ENCODE measurements around the gene ATP8B4.

Gene ATP8B4

GRCh38 chr15:50059883-50060282 lies 59.1 kb downstream of the ATP8B4 start:
- no peak overlapping the region for H2AFZ ChIP-seq (ENCODE audit: low read length)
- no peak overlapping the region for H3K4me2 ChIP-seq (ENCODE audit: low read length)
- H3K27me3 ChIP-seq (ENCODE audit: insufficient read depth, low read length) = no peaks in the 10 kb centered on the region

DNA sequence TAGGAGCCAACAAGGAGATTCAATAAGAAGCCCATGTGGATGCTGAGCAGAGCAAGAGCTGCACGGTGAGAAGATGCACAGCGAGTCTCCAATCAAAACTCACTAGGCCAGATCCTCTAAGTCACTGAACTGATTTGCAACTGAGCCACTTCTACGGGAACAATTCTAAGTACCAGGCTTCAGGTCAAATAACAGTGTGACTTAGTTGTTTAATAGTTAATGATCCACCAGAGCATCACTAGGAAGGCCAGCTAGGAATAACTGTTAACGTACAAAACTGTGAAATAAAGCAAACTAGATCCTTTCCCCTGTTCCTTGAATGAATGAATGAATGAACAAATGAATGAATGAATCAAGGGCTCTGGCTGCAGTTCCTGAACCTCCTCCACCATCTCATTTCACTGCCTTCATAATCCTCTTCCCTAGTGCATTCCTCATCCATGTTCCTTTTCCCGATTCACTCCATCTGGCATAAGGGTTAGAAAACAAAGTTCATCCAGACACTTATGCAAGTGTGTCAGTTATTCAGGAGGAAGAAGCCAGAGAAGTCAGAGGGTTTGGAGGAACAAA lies 59.7 kb downstream of the ATP8B4 start:
- Histone ChIP-seq H4K20me1 (ENCODE audit: insufficient read depth, low read length) (no peaks in the 10 kb centered on the region), H3K4me3 (ENCODE audit: low read depth, low read length, poor library complexity, severe bottlenecking) (no peak overlapping the region), H3K9me3 (ENCODE audit: low read length) (no peaks in the 10 kb centered on the region), H3K27ac (ENCODE audit: low read depth, low read length, poor library complexity, severe bottlenecking) (no peak overlapping the region), H3K27me3 (ENCODE audit: insufficient read depth, low read length) (no peaks in the 10 kb centered on the region), H3K9me2 (ENCODE audit: low read depth, low read length) (no peaks in the 10 kb centered on the region), H3K36me3 (ENCODE audit: insufficient read depth, low read length) (no peaks in the 10 kb centered on the region), H3K4me2 (ENCODE audit: low read length) (no peak overlapping the region), H3K4me1 (ENCODE audit: insufficient read depth, low read length, severe bottlenecking) (no peaks in the 10 kb centered on the region), H3K9ac (ENCODE audit: low read length) (no peak overlapping the region), H3F3A (ENCODE audit: insufficient read depth, low read length) (no peaks in the 10 kb centered on the region), H2AFZ (ENCODE audit: low read length) (no peak overlapping the region), H3K79me2 (ENCODE audit: insufficient read depth, low read length) (no peaks in the 10 kb centered on the region)
- TF ChIP-seq CTCF (IDR thresholded peaks at IDR 0.05; ENCODE audit: low read length) = no peak
- no peak for TF ChIP-seq EZH2 (IDR thresholded peaks at IDR 0.05; ENCODE audit: borderline replicate concordance, low read length)

More at GRCh38 chr15:50059883-50060282, 59.1 kb downstream of the ATP8B4 start:
- no peaks in the 10 kb centered on the region for H3K79me2 ChIP-seq (ENCODE audit: insufficient read depth, low read length)
- no peaks in the 10 kb centered on the region for H3K9me3 ChIP-seq (ENCODE audit: low read length)
- no peaks in the 10 kb centered on the region for H3K9me2 ChIP-seq (ENCODE audit: low read depth, low read length)
- no peaks in the 10 kb centered on the region for H3K4me1 ChIP-seq (ENCODE audit: insufficient read depth, low read length, severe bottlenecking)
- H3K36me3 ChIP-seq (ENCODE audit: insufficient read depth, low read length) = no peaks in the 10 kb centered on the region
- H3K4me3 ChIP-seq (ENCODE audit: low read depth, low read length, poor library complexity, severe bottlenecking) = no peak overlapping the region
- H4K20me1 ChIP-seq (ENCODE audit: insufficient read depth, low read length) = no peaks in the 10 kb centered on the region
- no peak overlapping the region for H3K9ac ChIP-seq (ENCODE audit: low read length)
- H3F3A ChIP-seq (ENCODE audit: insufficient read depth, low read length) = no peaks in the 10 kb centered on the region
- no peak overlapping the region for H3K27ac ChIP-seq (ENCODE audit: low read depth, low read length, poor library complexity, severe bottlenecking)
- TF ChIP-seq EZH2 (IDR thresholded peaks at IDR 0.05; ENCODE audit: borderline replicate concordance, low read length) = no peak
- no peak for TF ChIP-seq CTCF (IDR thresholded peaks at IDR 0.05; ENCODE audit: low read length)

GRCh38 chr15:50057905-50058639 lies 61.0 kb downstream of the ATP8B4 start:
- Histone ChIP-seq H3K79me2 (ENCODE audit: insufficient read depth, low read length) (no peaks in the 10 kb centered on the region), H3F3A (ENCODE audit: insufficient read depth, low read length) (no peaks in the 10 kb centered on the region), H3K4me3 (ENCODE audit: low read depth, low read length, poor library complexity, severe bottlenecking) (no peak overlapping the region), H3K4me1 (ENCODE audit: insufficient read depth, low read length, severe bottlenecking) (no peaks in the 10 kb centered on the region), H3K36me3 (ENCODE audit: insufficient read depth, low read length) (no peaks in the 10 kb centered on the region), H3K9me3 (ENCODE audit: low read length) (no peaks in the 10 kb centered on the region), H3K4me2 (ENCODE audit: low read length) (no peak overlapping the region), H3K27me3 (ENCODE audit: insufficient read depth, low read length) (no peaks in the 10 kb centered on the region), H3K27ac (ENCODE audit: low read depth, low read length, poor library complexity, severe bottlenecking) (no peak overlapping the region), H3K9me2 (ENCODE audit: low read depth, low read length) (no peaks in the 10 kb centered on the region), H2AFZ (ENCODE audit: low read length) (no peak overlapping the region), H4K20me1 (ENCODE audit: insufficient read depth, low read length) (no peaks in the 10 kb centered on the region), H3K9ac (ENCODE audit: low read length) (no peak overlapping the region)
- no peak for TF ChIP-seq CTCF (IDR thresholded peaks at IDR 0.05; ENCODE audit: low read length)
